Measurements from ENCODE around the gene ZDHHC20.

- no peak for TF ChIP-seq CTCF (IDR thresholded peaks at IDR 0.05; ENCODE audit: low read depth, low read length, poor library complexity, severe bottlenecking)
- no peak for TF ChIP-seq EZH2phosphoT487 (IDR thresholded peaks at IDR 0.05; ENCODE audit: borderline replicate concordance, low read length)
Measured at GRCh38 chr13:21348488-21349120, 110.5 kb downstream of the ZDHHC20 start.

Data from DOHH2 (cell line).